Pericardium fibroblast (primary cell): ENCODE results near the gene PNLIPRP2. TPM values are rescaled to one million over a fixed set of nuclear protein-coding genes. Genes with fewer than 3 reads are reported as not detected.

Source experiments
- total RNA-seq: library from RNA; depleted of rRNA; stranded (reverse); fragments of >200 nt; gene quantifications from 2 replicates; pipeline ENCODE4 v1.2.3, GENCODE V29; 2015

Gene PNLIPRP2
- not detected in 2 replicates for total RNA-seq

GRCh38 chr10:116620423-116621400 is at the start of gene PNLIPRP2:
Gene PNLIPRP2, plus strand, starts transcription at chr10:116620953.

GRCh38 chr10:116590590-116591444 is 29.9 kb upstream of the PNLIPRP2 start, which contains the start of gene PNLIPRP1:
Gene PNLIPRP1, plus strand, starts transcription at chr10:116590959. Its CDS starts 171 bp downstream, at chr10:116591130.

Other genes starting within 250 kb of the PNLIPRP2 start
- gene PNLIPRP3, start 193.1 kb upstream of the PNLIPRP2 start, total RNA-seq, result not detected in 2 replicates
- not detected in 2 replicates for gene PNLIP, start 75.0 kb upstream of the PNLIPRP2 start, total RNA-seq
- gene PNLIPRP1, start 30.0 kb upstream of the PNLIPRP2 start, total RNA-seq, result not detected in 2 replicates
- 3.4 and 8.4 TPM in 2 replicates for gene HSPA12A, start 121.6 kb downstream of the PNLIPRP2 start, total RNA-seq
- gene ENO4, start 228.5 kb downstream of the PNLIPRP2 start, total RNA-seq, result 0.17 TPM in 1 of 2 replicates, not detected in the other